ENCODE results near the gene RAB11FIP2.

The RAB11FIP2 gene

DNA sequence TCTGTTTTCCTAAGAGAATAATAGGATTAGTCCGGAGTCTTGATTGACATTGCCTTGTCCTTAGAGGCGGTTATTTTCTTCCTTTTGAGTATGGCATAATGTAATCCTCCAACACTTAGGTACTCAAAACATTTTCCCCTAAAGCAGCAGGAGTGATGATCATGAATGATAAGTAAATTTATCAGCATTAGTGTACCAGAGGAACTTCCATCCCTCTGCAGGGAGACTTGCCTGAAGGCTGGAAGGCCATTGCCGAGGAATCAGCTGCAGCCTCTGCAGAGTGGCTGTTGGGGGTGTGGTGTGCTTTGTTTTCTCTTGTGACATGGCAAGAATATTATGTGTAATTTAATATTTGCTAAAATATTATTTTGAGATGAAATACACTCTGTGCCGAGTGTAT is 56.8 kb downstream of the RAB11FIP2 start:
- Histone ChIP-seq H3K36me3 (ENCODE audit: control insufficient read depth in 5 of 5, insufficient read depth in 5 of 5, low read length in 5 of 5) (no peaks in the 10 kb centered on the region), H3K27me3 (ENCODE audit: control insufficient read depth in 5 of 5, insufficient read depth in 4 of 5, low read length in 5 of 5) (no peaks in the 10 kb centered on the region), H3K9me3 (ENCODE audit: control insufficient read depth in 5 of 5, low read length in 5 of 5) (peaks cover 0 to 8% (median 6%) of the 10 kb centered on the region in 5 donors), H3K4me3 (ENCODE audit: low read depth in 1 of 5, low read length in 5 of 5) (no peak overlapping the region), H3K27ac (ENCODE audit: low read depth, low read length) (no peak overlapping the region), H3K9ac (ENCODE audit: low read length in 5 of 5) (no peak overlapping the region), H3K4me1 (ENCODE audit: control insufficient read depth in 5 of 5, insufficient read depth in 5 of 5, low read length in 5 of 5) (no peaks in the 10 kb centered on the region)

DNA sequence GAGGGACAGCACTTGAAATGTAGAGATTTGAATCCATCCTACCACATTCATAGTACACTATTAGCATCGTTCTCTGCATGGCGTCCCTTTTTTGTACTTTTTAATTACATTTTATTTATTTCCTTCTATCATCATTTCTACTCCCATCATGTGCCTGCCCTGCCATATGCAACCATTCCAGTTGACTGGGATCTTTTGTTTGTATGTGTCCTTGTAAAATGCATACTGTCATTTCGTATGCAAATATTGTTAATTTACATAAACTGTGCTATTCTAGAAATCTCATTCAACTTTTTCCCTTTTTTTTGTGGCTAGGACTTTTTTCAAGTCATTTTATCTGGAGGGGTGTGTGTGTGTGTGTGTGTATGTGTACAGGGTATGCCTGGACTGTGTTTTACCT is 57.9 kb downstream of the RAB11FIP2 start:
- Histone ChIP-seq H3K4me1 (ENCODE audit: control insufficient read depth in 5 of 5, insufficient read depth in 5 of 5, low read length in 5 of 5) (no peaks in the 10 kb centered on the region), H3K4me3 (ENCODE audit: low read depth in 1 of 5, low read length in 5 of 5) (no peak overlapping the region)

GRCh38 chr10:117987244-117987909 is 59.4 kb downstream of the RAB11FIP2 start:
- H3K27ac ChIP-seq (ENCODE audit: low read depth, low read length) = no peak overlapping the region
- H3K27me3 ChIP-seq (ENCODE audit: control insufficient read depth in 5 of 5, insufficient read depth in 4 of 5, low read length in 5 of 5) = no peaks in the 10 kb centered on the region
- H3K9ac ChIP-seq (ENCODE audit: low read length in 5 of 5) = no peak overlapping the region
- H3K36me3 ChIP-seq (ENCODE audit: control insufficient read depth in 5 of 5, insufficient read depth in 5 of 5, low read length in 5 of 5) = no peaks in the 10 kb centered on the region
- peaks cover 0 to 8% (median 6%) of the 10 kb centered on the region in 5 donors for H3K9me3 ChIP-seq (ENCODE audit: control insufficient read depth in 5 of 5, low read length in 5 of 5)
- H3K4me1 ChIP-seq (ENCODE audit: control insufficient read depth in 5 of 5, insufficient read depth in 5 of 5, low read length in 5 of 5) = no peaks in the 10 kb centered on the region
- H3K4me3 ChIP-seq (ENCODE audit: low read depth in 1 of 5, low read length in 5 of 5) = no peak overlapping the region

More for the DNA sequence above, 57.9 kb downstream of the RAB11FIP2 start:
- H3K27ac ChIP-seq (ENCODE audit: low read depth, low read length) = no peak overlapping the region
- H3K9me3 ChIP-seq (ENCODE audit: control insufficient read depth in 5 of 5, low read length in 5 of 5) = peaks cover 0 to 8% (median 6%) of the 10 kb centered on the region in 5 donors
- H3K27me3 ChIP-seq (ENCODE audit: control insufficient read depth in 5 of 5, insufficient read depth in 4 of 5, low read length in 5 of 5) = no peaks in the 10 kb centered on the region
- no peak overlapping the region for H3K9ac ChIP-seq (ENCODE audit: low read length in 5 of 5)
- H3K36me3 ChIP-seq (ENCODE audit: control insufficient read depth in 5 of 5, insufficient read depth in 5 of 5, low read length in 5 of 5) = no peaks in the 10 kb centered on the region

DNA sequence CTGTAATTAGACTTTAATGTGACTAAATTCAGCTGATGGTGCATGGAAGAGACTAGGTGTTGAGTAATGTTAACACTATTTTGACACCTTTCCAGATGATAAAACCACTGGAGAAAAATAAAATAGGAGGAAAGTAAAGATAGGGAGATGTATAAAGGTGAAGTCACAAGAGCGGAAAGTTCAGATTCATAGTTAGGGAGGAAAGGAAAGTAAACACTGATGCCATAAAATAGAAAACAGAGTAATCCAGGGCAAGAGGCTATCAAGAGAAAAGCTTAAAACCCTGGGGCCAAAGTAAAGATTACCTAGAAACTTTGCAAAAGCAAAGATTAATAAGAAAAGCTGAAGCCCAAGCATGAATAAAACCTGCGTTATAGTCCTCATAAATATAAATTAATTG is 62.8 kb downstream of the RAB11FIP2 start:
- Histone ChIP-seq H3K9ac (ENCODE audit: low read length in 5 of 5) (no peak overlapping the region), H3K4me1 (ENCODE audit: control insufficient read depth in 5 of 5, insufficient read depth in 5 of 5, low read length in 5 of 5) (no peaks in the 10 kb centered on the region), H3K27ac (ENCODE audit: low read depth, low read length) (no peak overlapping the region), H3K4me3 (ENCODE audit: low read depth in 1 of 5, low read length in 5 of 5) (no peak overlapping the region), H3K36me3 (ENCODE audit: control insufficient read depth in 5 of 5, insufficient read depth in 5 of 5, low read length in 5 of 5) (no peaks in the 10 kb centered on the region), H3K27me3 (ENCODE audit: control insufficient read depth in 5 of 5, insufficient read depth in 4 of 5, low read length in 5 of 5) (no peaks in the 10 kb centered on the region), H3K9me3 (ENCODE audit: control insufficient read depth in 5 of 5, low read length in 5 of 5) (peaks cover 0 to 8% (median 7%) of the 10 kb centered on the region in 5 donors)

DNA sequence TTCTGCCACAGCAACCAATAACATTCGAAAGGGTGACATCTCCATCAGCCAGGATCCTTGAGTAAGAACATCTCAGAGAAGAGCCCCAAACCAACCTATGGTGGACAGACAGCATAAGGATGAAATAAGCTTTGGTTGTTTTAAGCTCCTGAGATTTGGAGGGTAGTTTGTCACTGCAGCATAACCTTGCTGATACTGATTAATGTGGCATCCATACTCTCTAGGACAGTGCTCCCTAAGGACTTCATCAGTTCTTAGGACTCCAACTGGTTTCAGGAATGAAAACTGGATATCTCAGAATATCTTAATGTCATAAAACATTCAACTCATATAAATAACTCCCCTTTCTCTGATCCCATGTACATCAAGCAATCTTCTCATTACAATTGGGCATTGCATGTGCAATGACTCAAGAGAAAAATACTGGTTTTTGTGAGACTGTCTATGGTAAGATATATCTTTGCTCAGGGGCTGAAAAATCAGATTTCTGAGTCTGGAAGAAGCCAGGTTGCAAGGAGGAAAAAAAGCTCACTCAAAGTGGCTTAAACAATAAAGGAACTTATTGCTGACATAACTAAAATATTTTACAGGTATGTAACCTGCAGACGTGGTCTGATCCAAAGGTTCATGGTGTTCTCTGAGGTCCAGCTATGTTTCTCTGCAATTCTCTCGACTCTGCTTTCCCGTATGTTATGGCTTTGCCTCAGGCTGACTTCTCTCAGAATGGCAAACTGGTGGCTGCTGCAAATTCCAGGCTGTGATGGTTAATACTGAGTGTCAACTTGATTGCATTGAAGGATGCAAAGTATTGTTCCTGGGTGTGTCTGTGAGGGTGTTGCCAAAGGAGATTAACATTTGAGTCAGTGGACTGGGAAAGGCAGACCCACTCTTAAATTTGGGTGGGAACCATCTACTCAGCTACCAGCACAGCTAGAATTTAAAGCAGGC is 65.7 kb downstream of the RAB11FIP2 start:
- Histone ChIP-seq H3K9me3 (ENCODE audit: control insufficient read depth in 5 of 5, low read length in 5 of 5) (peaks cover 0 to 4% (median 0%) of the 10 kb centered on the region in 5 donors), H3K4me1 (ENCODE audit: control insufficient read depth in 5 of 5, insufficient read depth in 5 of 5, low read length in 5 of 5) (no peaks in the 10 kb centered on the region), H3K27ac (ENCODE audit: low read depth, low read length) (no peak overlapping the region), H3K4me3 (ENCODE audit: low read depth in 1 of 5, low read length in 5 of 5) (no peak overlapping the region), H3K27me3 (ENCODE audit: control insufficient read depth in 5 of 5, insufficient read depth in 4 of 5, low read length in 5 of 5) (no peaks in the 10 kb centered on the region), H3K9ac (ENCODE audit: low read length in 5 of 5) (no peak overlapping the region), H3K36me3 (ENCODE audit: control insufficient read depth in 5 of 5, insufficient read depth in 5 of 5, low read length in 5 of 5) (no peaks in the 10 kb centered on the region)

DNA sequence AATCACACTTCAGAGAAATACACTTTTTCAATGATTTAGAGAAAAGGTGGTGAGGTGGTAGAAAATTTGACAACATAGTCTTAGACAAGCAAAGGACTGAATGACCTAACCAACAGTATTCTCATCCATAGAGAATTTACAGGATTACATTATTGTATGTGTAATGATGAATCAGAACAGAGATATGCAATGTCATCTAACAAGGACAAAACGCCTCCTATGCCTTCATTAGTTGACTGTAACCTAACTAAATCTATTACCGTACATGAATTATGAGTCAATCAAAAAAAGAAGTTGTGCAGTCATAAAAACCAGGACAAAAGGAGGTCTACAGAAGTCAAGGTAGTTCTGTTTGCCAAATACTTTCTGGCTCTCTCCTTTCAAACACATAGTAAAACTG is 66.5 kb downstream of the RAB11FIP2 start:
- H3K36me3 ChIP-seq (ENCODE audit: control insufficient read depth in 5 of 5, insufficient read depth in 5 of 5, low read length in 5 of 5) = no peaks in the 10 kb centered on the region
- no peaks in the 10 kb centered on the region for H3K4me1 ChIP-seq (ENCODE audit: control insufficient read depth in 5 of 5, insufficient read depth in 5 of 5, low read length in 5 of 5)
- H3K9ac ChIP-seq (ENCODE audit: low read length in 5 of 5) = no peak overlapping the region
- H3K4me3 ChIP-seq (ENCODE audit: low read depth in 1 of 5, low read length in 5 of 5) = no peak overlapping the region
- peaks cover 0 to 4% (median 0%) of the 10 kb centered on the region in 5 donors for H3K9me3 ChIP-seq (ENCODE audit: control insufficient read depth in 5 of 5, low read length in 5 of 5)
- H3K27ac ChIP-seq (ENCODE audit: low read depth, low read length) = no peak overlapping the region
- H3K27me3 ChIP-seq (ENCODE audit: control insufficient read depth in 5 of 5, insufficient read depth in 4 of 5, low read length in 5 of 5) = no peaks in the 10 kb centered on the region

DNA sequence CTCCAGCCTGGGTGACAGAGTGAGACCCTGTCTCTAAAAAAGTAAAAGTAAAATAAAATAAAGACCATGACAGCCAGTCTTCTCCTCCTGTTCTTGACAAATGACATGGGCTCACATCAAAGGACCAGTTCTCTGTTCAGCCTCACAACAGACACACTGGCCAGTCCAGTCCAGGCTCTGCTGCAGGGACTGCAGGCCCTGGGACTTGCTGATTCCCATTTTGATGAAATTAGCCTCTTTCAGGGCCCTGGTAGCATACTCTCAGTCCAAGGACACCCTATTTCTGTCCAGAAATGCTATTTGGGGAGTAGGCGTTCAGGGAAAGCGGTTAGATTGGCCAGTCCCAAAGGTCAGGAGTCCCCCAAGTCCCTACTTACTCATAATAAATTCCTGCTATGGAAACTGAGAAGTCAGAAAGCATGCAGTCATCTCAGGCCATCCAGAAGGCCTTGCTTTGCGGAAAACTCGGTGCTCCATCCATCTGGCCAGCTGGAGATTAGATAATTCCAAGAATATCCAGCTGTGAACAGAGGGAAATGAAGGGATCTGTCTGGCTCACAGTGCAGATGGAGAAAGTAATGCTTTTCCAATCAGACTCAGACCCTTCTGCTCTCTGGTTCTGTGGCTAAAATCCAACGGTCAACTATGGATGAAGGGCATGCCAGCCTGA is 74.4 kb downstream of the RAB11FIP2 start:
- Histone ChIP-seq H3K9me3 (ENCODE audit: control insufficient read depth in 5 of 5, low read length in 5 of 5) (peaks cover 0 to 3% (median 0%) of the 10 kb centered on the region in 5 donors), H3K27me3 (ENCODE audit: control insufficient read depth in 5 of 5, insufficient read depth in 4 of 5, low read length in 5 of 5) (no peaks in the 10 kb centered on the region), H3K4me1 (ENCODE audit: control insufficient read depth in 5 of 5, insufficient read depth in 5 of 5, low read length in 5 of 5) (no peaks in the 10 kb centered on the region), H3K27ac (ENCODE audit: low read depth, low read length) (no peak overlapping the region), H3K36me3 (ENCODE audit: control insufficient read depth in 5 of 5, insufficient read depth in 5 of 5, low read length in 5 of 5) (no peaks in the 10 kb centered on the region), H3K4me3 (ENCODE audit: low read depth in 1 of 5, low read length in 5 of 5) (no peak overlapping the region), H3K9ac (ENCODE audit: low read length in 5 of 5) (no peak overlapping the region)

GRCh38 chr10:117970962-117971361 is 75.8 kb downstream of the RAB11FIP2 start:
- Histone ChIP-seq H3K36me3 (ENCODE audit: control insufficient read depth in 5 of 5, insufficient read depth in 5 of 5, low read length in 5 of 5) (no peaks in the 10 kb centered on the region), H3K4me3 (ENCODE audit: low read depth in 1 of 5, low read length in 5 of 5) (no peak overlapping the region), H3K27ac (ENCODE audit: low read depth, low read length) (no peak overlapping the region), H3K9ac (ENCODE audit: low read length in 5 of 5) (no peak overlapping the region), H3K4me1 (ENCODE audit: control insufficient read depth in 5 of 5, insufficient read depth in 5 of 5, low read length in 5 of 5) (no peaks in the 10 kb centered on the region), H3K9me3 (ENCODE audit: control insufficient read depth in 5 of 5, low read length in 5 of 5) (peaks cover 0 to 3% (median 0%) of the 10 kb centered on the region in 5 donors), H3K27me3 (ENCODE audit: control insufficient read depth in 5 of 5, insufficient read depth in 4 of 5, low read length in 5 of 5) (no peaks in the 10 kb centered on the region)

DNA sequence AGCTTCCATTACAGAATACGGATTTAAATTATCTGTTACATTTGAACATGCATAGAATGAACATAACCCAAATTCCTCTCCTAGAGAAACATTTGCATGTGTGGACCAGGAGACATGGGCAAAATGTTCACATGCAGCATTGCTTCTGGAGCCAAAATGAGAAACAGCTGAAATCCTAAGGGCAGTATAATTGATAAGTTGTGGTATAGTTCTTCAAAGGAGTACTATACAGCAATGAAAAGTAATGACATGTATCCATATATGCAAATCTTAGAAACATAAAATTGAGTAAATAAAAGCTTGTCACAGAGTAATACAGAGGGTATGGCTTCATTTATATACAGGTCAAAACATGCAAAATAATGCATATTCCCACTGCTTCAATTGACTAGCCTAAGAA is 77.1 kb downstream of the RAB11FIP2 start:
- no peaks in the 10 kb centered on the region for H3K36me3 ChIP-seq (ENCODE audit: control insufficient read depth in 5 of 5, insufficient read depth in 5 of 5, low read length in 5 of 5)
- H3K27ac ChIP-seq (ENCODE audit: low read depth, low read length) = no peak overlapping the region
- no peak overlapping the region for H3K4me3 ChIP-seq (ENCODE audit: low read depth in 1 of 5, low read length in 5 of 5)
- no peaks in the 10 kb centered on the region for H3K27me3 ChIP-seq (ENCODE audit: control insufficient read depth in 5 of 5, insufficient read depth in 4 of 5, low read length in 5 of 5)
- H3K9ac ChIP-seq (ENCODE audit: low read length in 5 of 5) = no peak overlapping the region
- H3K9me3 ChIP-seq (ENCODE audit: control insufficient read depth in 5 of 5, low read length in 5 of 5) = peaks cover 0 to 3% (median 0%) of the 10 kb centered on the region in 5 donors
- H3K4me1 ChIP-seq (ENCODE audit: control insufficient read depth in 5 of 5, insufficient read depth in 5 of 5, low read length in 5 of 5) = no peaks in the 10 kb centered on the region
